ENCODE results near the gene MAP6D1.

- TF ChIP-seq POLR2A (IDR thresholded peaks at IDR 0.05; ENCODE audit: low read length) (no peak), GATA1 (IDR thresholded peaks at IDR 0.05; ENCODE audit: low read depth, low read length) (no peak)
Observed at GRCh38 chr3:183824761-183825455, 469 bp downstream of the MAP6D1 start.

All from erythroblast (primary cell).